GM08714 (cell line): ENCODE results near the gene ASTL.
A peak's percentile ranks its signal among the peaks of the same experiment; 100 is the strongest.
"Not testable (repeated sequence)": the region's sequence is repeated elsewhere in the genome, so short reads cannot be mapped to it uniquely, and the experiment has no call there.

Source experiments
- H3K4me3 ChIP-seq: fragments of 200-500 bp; sonication (Bioruptor generic); 2 replicates; pipeline ENCODE4 v1.5.1; 2014; ENCODE audit warnings: mild to moderate bottlenecking, low read length, inconsistent platforms
- ZNF274 ChIP-seq: IDR thresholded peaks from 2 replicates; pipeline ENCODE4 v1.6.1; 2012; ENCODE audit warnings: mild to moderate bottlenecking, low read depth, low read length

ASTL gene

GRCh38 chr2:96145036-96145847 lies 6.9 kb upstream of the ASTL start, which contains the start of gene DUSP2:
TSS of gene DUSP2 (minus strand) at chr2:96145440. CDS start at chr2:96145354, 86 bp downstream.
- peak within 1 kb of the TSS; percentile 80 for H3K4me3 ChIP-seq
- no peak for TF ChIP-seq ZNF274

- no peak for TF ChIP-seq ZNF274
These were observed 6.3 kb upstream of the ASTL start for GRCh38 chr2:96144481-96145035.

GRCh38 chr2:96143848-96144480 lies 5.7 kb upstream of the ASTL start:
- no peak for TF ChIP-seq ZNF274
- peak overlapping the region; percentile 80 for H3K4me3 ChIP-seq

More at GRCh38 chr2:96144481-96145035, 6.3 kb upstream of the ASTL start:
- peak overlapping the region; percentile 80 for H3K4me3 ChIP-seq

GRCh38 chr2:96143231-96143847 lies 5.0 kb upstream of the ASTL start:
- H3K4me3 ChIP-seq = peak overlapping the region; percentile 80
- no peak for TF ChIP-seq ZNF274

GRCh38 chr2:96142217-96143113 lies 4.2 kb upstream of the ASTL start:
- TF ChIP-seq ZNF274 = no peak
- H3K4me3 ChIP-seq = peak overlapping the region; percentile 80

GRCh38 chr2:96141624-96141967 lies 3.3 kb upstream of the ASTL start:
- not testable (repeated sequence) for H3K4me3 ChIP-seq

- TF ChIP-seq ZNF274 = no peak
These were observed 2.8 kb upstream of the ASTL start for GRCh38 chr2:96140941-96141623.

GRCh38 chr2:96139181-96139758 lies 968 bp upstream of the ASTL start:
- H3K4me3 ChIP-seq = no peak overlapping the region
- no peak for TF ChIP-seq ZNF274

More at GRCh38 chr2:96140941-96141623, 2.8 kb upstream of the ASTL start:
- H3K4me3 ChIP-seq = no peak overlapping the region

GRCh38 chr2:96137321-96138178 lies 752 bp downstream of the ASTL start:
- no peak overlapping the region for H3K4me3 ChIP-seq
- TF ChIP-seq ZNF274 = no peak

- no peak overlapping the region for H3K4me3 ChIP-seq
- TF ChIP-seq ZNF274 = no peak
These were observed 2.1 kb downstream of the ASTL start for GRCh38 chr2:96136129-96136720.

GRCh38 chr2:96135621-96136020 lies 2.7 kb downstream of the ASTL start:
- TF ChIP-seq ZNF274 = no peak

GRCh38 chr2:96135171-96135570 lies 3.1 kb downstream of the ASTL start:
- no peak overlapping the region for H3K4me3 ChIP-seq
- no peak for TF ChIP-seq ZNF274

More at GRCh38 chr2:96135621-96136020, 2.7 kb downstream of the ASTL start:
- H3K4me3 ChIP-seq = no peak overlapping the region
